Measurements from ENCODE around the gene AOX1. TPM values are rescaled to one million over a fixed set of nuclear protein-coding genes. Genes with fewer than 3 reads are reported as not detected.
"Not testable (repeated sequence)": the region's sequence is repeated elsewhere in the genome, so short reads cannot be mapped to it uniquely, and the experiment has no call there.

AOX1 gene
- total RNA-seq, 1 experiment from 2014 or later: 0.71 TPM

DNA sequence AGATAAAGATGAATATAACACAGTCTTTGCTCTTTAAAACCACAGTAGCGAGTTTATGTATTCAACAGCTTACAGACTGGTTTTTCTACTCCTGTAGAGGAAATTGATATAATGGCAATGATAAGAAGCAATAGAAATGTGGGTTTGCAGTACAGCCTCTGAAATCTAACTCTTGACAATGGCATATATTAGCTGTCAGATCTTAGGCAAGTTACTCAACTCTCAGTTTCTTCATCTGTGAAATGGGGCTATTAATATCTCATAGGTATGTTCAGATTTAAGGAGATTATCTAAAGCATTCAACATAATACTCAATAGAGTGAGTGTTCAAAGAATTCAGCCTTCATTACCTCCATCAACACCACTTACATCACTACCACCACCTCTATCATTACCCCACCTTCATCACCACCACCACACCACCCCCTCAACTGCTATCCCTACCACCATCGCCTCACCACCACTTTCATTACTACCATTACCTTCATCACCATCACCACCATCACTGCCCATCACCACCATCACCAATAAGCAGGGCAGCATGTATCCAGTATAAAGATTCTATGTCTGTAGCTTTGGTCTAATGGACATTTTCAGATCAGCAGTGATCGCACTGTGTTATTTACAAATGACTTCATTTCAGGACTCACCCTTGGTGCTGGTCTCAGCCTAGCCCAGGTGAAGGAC, 22.7 kb downstream of the AOX1 start:
- intact Hi-C loops (cut with micrococcal nuclease): no loop called here
- TF ChIP-seq, protein P1, sequence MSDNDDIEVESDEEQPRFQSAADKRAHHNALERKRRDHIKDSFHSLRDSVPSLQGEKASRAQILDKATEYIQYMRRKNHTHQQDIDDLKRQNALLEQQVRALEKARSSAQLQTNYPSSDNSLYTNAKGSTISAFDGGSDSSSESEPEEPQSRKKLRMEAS (IDR thresholded peaks at IDR 0.05): 0 out of 2 replicates have a peak, but pooled peaks have one; percentile 15
- no peak for TF ChIP-seq JUND (IDR thresholded peaks at IDR 0.05)
- Histone ChIP-seq H3K9me2 (ENCODE audit: insufficient read depth) (no peaks in the 10 kb centered on the region), H3K4me2 (ENCODE audit: low read length) (peak overlapping the region; percentile 63), H3K79me2 (ENCODE audit: insufficient read depth, low read length) (no peaks in the 10 kb centered on the region), H3K4me3 (replicated peaks in 1 of 2; ENCODE audit: low read depth in 1 of 2, low read length in 2 of 2) (no peak overlapping the region; a peak in 1 of 4 replicates), H4K20me1 (ENCODE audit: insufficient read depth) (no peaks in the 10 kb centered on the region), H3K4me1 (ENCODE audit: control insufficient read depth in 1 of 2, insufficient read depth in 2 of 2, low read length in 2 of 2) (peaks cover 2 to 27% of the 10 kb centered on the region in 2 experiments; a peak in 3 of 4 replicates), H3K36me3 (ENCODE audit: control insufficient read depth in 1 of 2, insufficient read depth in 2 of 2, low read length in 2 of 2) (no peaks in the 10 kb centered on the region), H3K9ac (ENCODE audit: low read length) (no peak overlapping the region), H3K27me3 (ENCODE audit: insufficient read depth, low read length) (no peaks in the 10 kb centered on the region), H2AFZ (ENCODE audit: low read depth, low read length, poor library complexity, severe bottlenecking) (peak overlapping the region; percentile 62), H3K9me3 (ENCODE audit: control insufficient read depth in 1 of 2, insufficient read depth in 1 of 2, low read depth in 1 of 2, low read length in 2 of 2) (no peaks in the 10 kb centered on the region), H3K27ac (ENCODE audit: low read depth, low read length) (no peak overlapping the region)
- ChIA-PET CTCF (no interaction called here), RAD21 (ENCODE audit: low non-redundant PET in 1 of 2, low total read pairs in 2 of 2, uncharacterized antibody in 2 of 2, unreplicated experiment in 2 of 2) (no interaction called here), POLR2A (no interaction called here)
- BruUV-seq (replicated peaks): no TSS peak
- DNase-seq (ENCODE audit: low read depth, low spot score): no peak
- ATAC-seq: peak; percentile 50; the same call in 1 of the 2 replicates

DNA sequence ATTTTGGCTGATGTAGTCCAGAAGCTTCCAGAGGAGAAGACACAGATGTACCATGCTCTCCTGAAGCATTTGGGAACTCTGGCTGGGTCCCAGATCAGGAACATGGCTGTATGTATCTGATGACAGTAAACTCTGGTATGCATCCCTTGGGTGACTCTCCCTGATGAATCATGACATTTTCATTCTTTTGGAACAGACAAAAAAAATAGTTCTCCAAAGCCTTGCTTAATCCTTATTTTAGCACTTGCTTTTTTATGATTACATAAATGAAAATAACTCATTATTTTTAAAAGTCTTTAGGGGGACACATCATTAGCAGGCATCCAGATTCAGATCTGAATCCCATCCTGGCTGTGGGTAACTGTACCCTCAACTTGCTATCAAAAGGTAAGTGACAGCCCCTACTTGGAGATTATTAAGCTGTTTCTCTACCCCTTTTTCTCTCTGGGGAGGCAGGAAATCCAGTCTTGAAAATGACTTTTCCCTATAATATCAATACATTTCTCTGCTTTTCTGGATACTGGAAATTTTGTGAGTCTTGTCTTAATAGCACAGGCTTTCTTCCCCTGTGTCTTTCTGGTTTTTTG, 23.3 kb downstream of the AOX1 start:
- Histone ChIP-seq H4K20me1 (ENCODE audit: insufficient read depth) (no peaks in the 10 kb centered on the region), H3K4me2 (ENCODE audit: low read length) (peak overlapping the region; percentile 63), H3K9me2 (ENCODE audit: insufficient read depth) (no peaks in the 10 kb centered on the region), H3K9ac (ENCODE audit: low read length) (no peak overlapping the region), H3K9me3 (ENCODE audit: control insufficient read depth in 1 of 2, insufficient read depth in 1 of 2, low read depth in 1 of 2, low read length in 2 of 2) (no peaks in the 10 kb centered on the region), H3K36me3 (ENCODE audit: control insufficient read depth in 1 of 2, insufficient read depth in 2 of 2, low read length in 2 of 2) (no peaks in the 10 kb centered on the region), H3K79me2 (ENCODE audit: insufficient read depth, low read length) (no peaks in the 10 kb centered on the region), H3K27ac (ENCODE audit: low read depth, low read length) (no peak overlapping the region), H3K4me1 (ENCODE audit: control insufficient read depth in 1 of 2, insufficient read depth in 2 of 2, low read length in 2 of 2) (peaks cover 2 to 20% of the 10 kb centered on the region in 2 experiments; a peak in 3 of 4 replicates), H3K27me3 (ENCODE audit: insufficient read depth, low read length) (no peaks in the 10 kb centered on the region), H3K4me3 (replicated peaks in 1 of 2; ENCODE audit: low read depth in 1 of 2, low read length in 2 of 2) (no peak overlapping the region; a peak in 1 of 4 replicates), H2AFZ (ENCODE audit: low read depth, low read length, poor library complexity, severe bottlenecking) (peak overlapping the region; percentile 62)
- DNase-seq (ENCODE audit: low read depth, low spot score) (peak; percentile 24), ATAC-seq (peak; percentile 91)
- ChIA-PET POLR2A (no interaction called here), CTCF (no interaction called here), RAD21 (ENCODE audit: low non-redundant PET in 1 of 2, low total read pairs in 2 of 2, uncharacterized antibody in 2 of 2, unreplicated experiment in 2 of 2) (no interaction called here)
- TF ChIP-seq, protein P1 (IDR thresholded peaks at IDR 0.05): peak; percentile 13; the same call in 1 of the 2 replicates
- peak; percentile 20; the same call in 1 of the 2 replicates for TF ChIP-seq SP1 (IDR thresholded peaks at IDR 0.05; ENCODE audit: low read depth)
- TF ChIP-seq FOSL1 (IDR thresholded peaks at IDR 0.05; ENCODE audit: low read depth): peak; percentile 79
- TF ChIP-seq, protein P2, sequence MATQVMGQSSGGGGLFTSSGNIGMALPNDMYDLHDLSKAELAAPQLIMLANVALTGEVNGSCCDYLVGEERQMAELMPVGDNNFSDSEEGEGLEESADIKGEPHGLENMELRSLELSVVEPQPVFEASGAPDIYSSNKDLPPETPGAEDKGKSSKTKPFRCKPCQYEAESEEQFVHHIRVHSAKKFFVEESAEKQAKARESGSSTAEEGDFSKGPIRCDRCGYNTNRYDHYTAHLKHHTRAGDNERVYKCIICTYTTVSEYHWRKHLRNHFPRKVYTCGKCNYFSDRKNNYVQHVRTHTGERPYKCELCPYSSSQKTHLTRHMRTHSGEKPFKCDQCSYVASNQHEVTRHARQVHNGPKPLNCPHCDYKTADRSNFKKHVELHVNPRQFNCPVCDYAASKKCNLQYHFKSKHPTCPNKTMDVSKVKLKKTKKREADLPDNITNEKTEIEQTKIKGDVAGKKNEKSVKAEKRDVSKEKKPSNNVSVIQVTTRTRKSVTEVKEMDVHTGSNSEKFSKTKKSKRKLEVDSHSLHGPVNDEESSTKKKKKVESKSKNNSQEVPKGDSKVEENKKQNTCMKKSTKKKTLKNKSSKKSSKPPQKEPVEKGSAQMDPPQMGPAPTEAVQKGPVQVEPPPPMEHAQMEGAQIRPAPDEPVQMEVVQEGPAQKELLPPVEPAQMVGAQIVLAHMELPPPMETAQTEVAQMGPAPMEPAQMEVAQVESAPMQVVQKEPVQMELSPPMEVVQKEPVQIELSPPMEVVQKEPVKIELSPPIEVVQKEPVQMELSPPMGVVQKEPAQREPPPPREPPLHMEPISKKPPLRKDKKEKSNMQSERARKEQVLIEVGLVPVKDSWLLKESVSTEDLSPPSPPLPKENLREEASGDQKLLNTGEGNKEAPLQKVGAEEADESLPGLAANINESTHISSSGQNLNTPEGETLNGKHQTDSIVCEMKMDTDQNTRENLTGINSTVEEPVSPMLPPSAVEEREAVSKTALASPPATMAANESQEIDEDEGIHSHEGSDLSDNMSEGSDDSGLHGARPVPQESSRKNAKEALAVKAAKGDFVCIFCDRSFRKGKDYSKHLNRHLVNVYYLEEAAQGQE (IDR thresholded peaks at IDR 0.05; ENCODE audit: low read depth): no peak
- TF ChIP-seq CBX3 (IDR thresholded peaks at IDR 0.05; ENCODE audit: low read depth): 0 out of 2 replicates have a peak, but pooled peaks have one; percentile 34
- peak; percentile 66 for TF ChIP-seq JUND (IDR thresholded peaks at IDR 0.05)
- no peak for TF ChIP-seq EGR1 (IDR thresholded peaks at IDR 0.05; ENCODE audit: low read depth)
- intact Hi-C loops (cut with micrococcal nuclease): no loop called here
- BruUV-seq (replicated peaks): no TSS peak

DNA sequence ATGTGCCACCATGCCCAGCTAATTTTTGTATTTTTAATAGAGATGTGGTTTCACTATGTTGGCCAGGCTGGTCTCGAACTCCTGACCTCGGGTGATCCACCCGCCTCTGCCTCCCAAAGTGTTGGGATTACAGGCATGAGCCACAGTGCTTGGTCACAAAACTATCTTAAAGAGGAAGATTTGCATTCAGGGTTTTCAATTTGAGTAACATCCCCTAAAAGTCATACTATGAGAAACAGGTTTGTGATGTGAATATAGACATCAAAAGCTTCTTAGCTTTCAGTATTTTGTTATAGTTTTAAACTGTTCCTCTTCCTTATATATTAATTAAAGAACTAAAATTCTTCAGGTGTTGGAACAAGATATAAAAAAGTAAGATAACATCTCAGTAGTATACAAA, 24.4 kb downstream of the AOX1 start:
- H3K4me3 ChIP-seq (replicated peaks in 1 of 2; ENCODE audit: low read depth in 1 of 2, low read length in 2 of 2); DNase-seq (ENCODE audit: low read depth, low spot score); POLR2A ChIA-PET; H4K20me1 ChIP-seq (ENCODE audit: insufficient read depth); H3K9me3 ChIP-seq (ENCODE audit: control insufficient read depth in 1 of 2, insufficient read depth in 1 of 2, low read depth in 1 of 2, low read length in 2 of 2); H3K9me2 ChIP-seq (ENCODE audit: insufficient read depth); H3K9ac ChIP-seq (ENCODE audit: low read length); H2AFZ ChIP-seq (ENCODE audit: low read depth, low read length, poor library complexity, severe bottlenecking); H3K4me2 ChIP-seq (ENCODE audit: low read length); BruUV-seq (replicated peaks); H3K79me2 ChIP-seq (ENCODE audit: insufficient read depth, low read length); intact Hi-C loops (cut with micrococcal nuclease); ATAC-seq; CTCF ChIA-PET; H3K36me3 ChIP-seq (ENCODE audit: control insufficient read depth in 1 of 2, insufficient read depth in 2 of 2, low read length in 2 of 2); H3K27ac ChIP-seq (ENCODE audit: low read depth, low read length); RAD21 ChIA-PET (ENCODE audit: low non-redundant PET in 1 of 2, low total read pairs in 2 of 2, uncharacterized antibody in 2 of 2, unreplicated experiment in 2 of 2); H3K27me3 ChIP-seq (ENCODE audit: insufficient read depth, low read length): not testable (repeated sequence)
- H3K4me1 ChIP-seq (ENCODE audit: control insufficient read depth in 1 of 2, insufficient read depth in 2 of 2, low read length in 2 of 2): peaks cover 2 to 20% of the 10 kb centered on the region in 2 experiments; a peak in 3 of 4 replicates
